Islet of Langerhans (tissue), 1 donor: ENCODE data around the gene TSR3.
"Not testable (repeated sequence)": the region's sequence is repeated elsewhere in the genome, so short reads cannot be mapped to it uniquely, and the experiment has no call there.

Source experiments
- FAIRE-seq: peaks from one replicate; lab custom pipeline; 2011; peaks lifted over from hg19 to GRCh38; lab: Jason Lieb, UNC

TSR3 gene

DNA sequence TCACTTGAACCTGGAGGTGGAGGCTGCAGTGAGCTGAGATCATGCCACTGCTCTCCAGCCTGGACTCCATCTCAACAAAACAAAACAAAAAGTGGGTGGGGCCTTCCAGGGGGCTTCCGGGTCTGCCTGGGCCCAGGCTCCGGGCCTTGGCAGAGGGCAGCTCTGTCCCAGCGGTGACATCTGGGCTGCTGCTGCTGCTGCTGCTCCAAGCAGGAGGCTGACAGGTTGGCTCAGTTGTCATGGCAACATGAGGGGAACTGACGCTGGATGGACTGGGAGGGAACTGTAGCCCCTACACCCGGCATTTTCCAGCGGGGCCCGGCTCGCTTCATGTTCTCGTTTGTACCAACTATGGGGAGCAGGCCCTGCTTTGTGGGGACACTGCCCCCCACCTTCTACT is 14.2 kb downstream of the TSR3 start:
- no peak for FAIRE-seq

DNA sequence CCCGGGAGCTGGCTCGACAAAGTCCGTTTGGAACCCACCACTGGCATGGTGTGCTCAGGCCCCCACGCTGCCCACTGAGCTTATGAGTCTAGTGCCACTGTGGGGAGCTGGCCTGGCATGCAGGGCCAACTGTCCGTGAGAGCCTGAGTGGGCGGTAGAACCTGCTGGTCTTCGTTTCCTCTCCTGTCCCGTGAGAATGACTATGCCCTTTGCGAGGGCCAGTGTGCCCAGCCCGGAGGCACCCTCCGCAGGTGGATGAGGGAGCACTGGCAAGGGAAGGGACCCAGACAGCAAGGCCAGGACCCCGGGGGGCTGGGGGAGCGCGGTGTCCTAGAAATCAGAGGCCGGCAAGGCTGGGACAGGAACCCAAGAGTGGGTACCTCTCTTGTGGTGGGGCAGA is 15.1 kb downstream of the TSR3 start:
- no peak for FAIRE-seq

DNA sequence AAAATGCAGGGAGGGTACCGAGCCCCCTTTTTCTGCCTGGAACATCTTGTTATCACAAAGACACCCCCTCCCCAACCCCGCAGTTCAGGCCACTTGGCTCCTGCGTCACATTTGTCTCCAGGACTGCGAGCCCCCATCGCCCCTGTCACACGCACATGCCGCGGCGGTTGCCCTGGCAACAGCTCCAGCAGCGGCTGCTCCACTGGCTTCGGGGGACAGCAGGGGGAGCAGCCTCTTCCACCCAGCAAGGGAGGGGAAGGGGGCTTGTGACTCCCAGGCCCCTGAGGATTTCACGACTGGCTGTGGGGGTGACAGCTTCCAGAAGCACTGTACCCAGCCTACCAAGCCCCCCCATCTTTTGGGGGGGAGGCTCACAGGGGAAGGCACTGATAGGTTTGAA is 15.7 kb downstream of the TSR3 start:
- FAIRE-seq, result no peak

DNA sequence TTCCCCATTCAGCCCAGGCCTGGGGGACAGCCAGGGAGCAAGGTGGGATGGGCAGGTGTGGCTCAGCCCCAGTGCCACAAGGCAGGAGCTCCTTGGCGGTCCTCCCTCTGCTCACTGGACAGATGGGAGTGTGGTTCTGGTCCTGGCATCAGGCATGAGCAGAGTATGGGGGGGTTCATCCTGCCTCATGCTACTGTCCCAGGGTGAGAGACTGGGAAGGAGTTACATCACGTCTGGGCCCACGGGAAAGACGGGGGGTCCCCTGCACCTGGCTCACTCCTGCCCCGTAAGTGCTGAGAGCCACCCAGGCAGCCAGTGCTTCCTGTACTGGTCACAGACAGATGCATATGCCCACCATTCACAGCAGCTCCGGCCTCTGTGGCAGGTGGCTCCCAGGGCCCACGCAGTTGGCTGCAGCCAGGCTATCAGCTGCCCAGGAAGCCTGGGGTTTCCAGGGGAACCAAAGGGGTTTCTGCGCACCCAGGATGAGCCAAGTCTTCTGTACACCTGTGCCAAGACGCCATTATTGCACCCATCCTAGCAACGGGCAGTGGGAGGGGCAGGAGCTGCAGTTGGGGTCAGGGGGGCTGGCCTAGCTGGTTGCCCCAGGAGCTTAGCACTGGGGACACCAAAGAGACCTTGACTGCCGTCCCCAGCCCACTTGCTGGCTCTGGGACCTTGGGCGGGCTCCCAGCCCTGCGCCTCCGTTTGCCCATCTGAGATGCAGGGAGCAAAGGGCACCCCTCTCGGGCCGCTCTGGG is 16.3 kb downstream of the TSR3 start:
- FAIRE-seq, result no peak

DNA sequence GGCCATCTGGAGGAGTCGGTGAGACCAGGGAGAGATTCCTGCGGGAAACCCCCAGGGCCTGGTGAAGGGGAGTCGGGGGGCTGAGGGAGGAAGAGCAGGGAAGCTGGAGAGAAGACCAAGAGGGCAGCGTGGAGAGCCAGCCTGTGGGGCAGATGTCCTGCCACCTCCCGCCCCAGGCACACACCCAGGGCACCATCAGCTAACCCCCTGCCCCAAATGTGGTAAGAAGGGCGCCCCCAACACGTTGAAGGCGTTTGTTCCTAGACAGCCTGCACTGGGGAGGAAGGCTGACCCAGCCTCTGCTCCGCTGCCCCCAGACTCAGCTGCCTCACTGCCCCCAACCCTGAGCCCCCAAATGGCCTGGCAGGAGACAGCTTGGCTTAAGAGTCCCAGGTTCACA is 16.9 kb downstream of the TSR3 start:
- FAIRE-seq, result no peak

DNA sequence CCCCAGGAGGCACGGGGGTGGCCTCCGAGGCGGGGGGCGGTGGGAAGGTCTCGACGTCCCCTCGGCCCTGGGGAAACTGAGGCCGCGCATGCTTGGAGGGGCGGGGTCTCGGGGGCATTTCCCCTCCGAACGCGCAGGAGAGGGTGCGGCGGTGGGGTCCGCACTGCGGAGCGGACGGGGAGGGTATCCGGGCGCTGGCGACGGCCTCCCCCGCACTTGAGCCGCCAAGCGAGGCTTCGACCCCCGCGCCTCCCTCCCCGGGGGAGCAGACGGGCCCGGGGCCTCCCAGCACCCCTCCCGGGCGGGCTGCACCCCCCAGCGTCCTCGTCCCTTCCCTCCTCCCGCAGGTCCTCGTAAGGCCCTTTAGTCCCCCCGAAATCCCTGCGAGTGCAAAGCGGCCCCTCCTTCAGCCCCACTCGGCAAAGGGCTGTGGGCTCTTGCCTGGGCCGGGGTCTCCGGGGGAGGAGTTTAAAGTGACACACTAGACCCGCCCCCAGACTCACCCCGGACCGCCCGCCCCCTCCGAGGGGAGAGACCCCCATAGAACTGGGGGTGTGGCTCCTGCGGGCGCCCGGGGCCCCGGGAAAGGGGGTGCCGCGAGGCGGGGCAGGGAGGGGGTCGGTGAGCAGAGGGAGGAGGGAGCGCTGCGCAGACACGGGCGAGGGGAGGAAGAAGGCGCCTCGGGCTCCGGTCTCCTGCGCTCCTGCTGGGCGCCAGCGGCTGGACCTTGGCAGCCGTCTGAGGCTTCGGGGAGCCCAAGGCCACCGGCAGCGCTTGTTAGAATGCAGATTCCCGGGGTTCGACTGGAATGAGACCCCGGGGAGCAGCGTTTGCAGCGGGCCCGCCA is 17.6 kb downstream of the TSR3 start:
- no peak for FAIRE-seq

DNA sequence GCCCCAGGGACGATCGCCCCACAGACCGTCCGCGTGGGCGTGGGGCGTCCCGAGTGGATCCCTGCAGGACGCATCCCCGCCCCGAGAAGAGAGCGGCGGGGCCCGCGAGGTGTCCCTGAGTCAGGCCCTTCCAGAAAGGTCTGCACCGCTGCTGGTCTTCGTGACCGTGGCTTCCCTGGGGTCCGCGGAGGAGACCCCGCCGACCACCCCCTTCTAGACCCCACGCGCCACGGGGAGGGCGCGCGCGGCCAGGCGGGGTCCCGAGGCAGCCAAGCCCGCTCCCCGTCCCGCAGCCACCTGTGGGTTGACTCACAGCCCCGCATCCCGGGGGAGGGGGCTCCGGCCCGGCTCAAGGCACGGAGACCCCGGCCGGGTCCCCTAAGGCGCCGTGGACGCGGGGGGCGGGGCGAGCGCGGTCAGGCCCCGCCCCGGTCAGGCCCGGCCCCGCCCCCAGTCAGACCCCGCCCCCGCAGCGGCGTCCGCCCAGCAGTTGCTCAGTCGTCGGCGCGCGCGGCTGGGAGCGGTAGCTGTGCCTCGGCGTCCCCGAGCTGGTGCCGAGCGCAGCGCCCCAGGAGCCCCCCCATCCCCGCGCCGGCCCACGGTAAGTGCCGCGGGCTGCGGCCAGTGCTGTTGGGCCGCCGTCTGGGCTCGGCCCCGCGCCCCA is 18.4 kb downstream of the TSR3 start, which contains the start of gene BAIAP3:
TSS of gene BAIAP3 (plus strand) at position 497 of the 664 bp plus-strand sequence. CDS start 4,905 bp downstream, outside the sequence.
- no peak for FAIRE-seq

DNA sequence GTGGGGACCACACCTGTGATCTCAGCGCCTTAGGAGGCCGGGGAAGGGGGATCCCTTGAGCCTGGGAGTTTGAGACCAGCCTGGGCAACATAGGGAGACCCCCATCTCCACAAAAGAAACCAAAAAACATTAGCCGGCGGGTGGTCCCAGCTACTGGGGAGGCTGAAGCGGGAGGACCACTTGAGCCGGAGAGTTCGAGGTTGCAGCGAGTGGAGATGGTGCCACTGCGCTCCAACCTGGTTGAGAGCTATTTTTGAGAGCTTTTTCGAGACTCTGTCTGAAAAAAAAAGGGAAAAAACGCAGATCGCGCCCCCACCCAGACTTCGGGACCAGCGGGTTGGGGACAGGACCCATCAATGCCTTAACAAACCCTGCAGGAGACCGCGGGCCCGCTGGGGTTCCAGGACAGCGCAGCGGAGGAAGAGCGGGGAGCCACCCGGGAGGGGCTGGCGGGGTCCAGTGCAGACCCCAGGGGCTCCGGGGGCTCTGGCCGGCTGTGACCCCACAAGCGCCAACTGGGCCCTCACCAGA is 19.0 kb downstream of the TSR3 start:
- FAIRE-seq, result no peak

DNA sequence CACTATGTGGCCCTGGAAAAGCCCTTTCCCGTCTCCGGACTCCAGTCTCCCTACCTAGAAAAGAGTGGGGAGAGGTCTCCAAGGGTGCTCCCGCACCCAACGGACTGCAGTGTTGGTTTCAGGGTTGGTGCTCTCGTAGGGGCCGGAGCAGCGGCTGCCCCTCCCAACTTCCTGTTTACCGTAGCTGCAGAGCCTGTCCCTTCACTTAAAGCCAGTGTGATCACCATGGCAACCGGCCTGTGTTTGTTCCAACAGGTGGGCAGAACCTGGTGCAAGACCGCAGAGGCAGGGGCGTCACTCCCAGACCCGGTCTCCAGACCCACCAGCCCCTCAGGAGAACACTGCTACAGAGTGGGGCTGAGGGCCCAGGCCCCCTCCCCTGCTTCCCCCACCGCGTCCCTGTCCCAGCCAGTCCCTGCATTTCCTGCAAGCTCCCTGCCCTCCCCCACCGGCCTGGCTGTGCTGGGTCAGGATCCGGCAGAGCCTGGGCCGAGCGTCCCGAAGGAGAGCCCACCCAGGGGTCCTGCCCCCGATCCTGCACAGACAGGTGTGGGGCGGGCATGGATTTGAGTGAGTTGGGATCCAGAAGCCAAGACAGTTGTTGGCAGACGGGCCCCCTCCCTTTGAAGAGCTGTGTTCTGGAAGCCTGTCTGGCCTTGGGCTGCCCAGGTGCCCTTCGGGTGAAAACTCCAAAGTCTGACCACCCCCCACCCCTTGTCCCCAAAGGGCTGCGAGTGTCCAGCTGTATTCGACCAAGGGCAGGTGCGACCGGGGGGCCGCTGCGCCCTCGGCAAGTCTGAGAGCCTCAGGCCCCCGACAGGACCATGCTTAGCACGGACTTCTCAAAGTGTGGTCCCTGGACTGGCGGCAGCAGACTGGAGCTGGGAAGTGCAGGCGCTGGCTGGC is 19.7 kb downstream of the TSR3 start:
- no peak for FAIRE-seq

DNA sequence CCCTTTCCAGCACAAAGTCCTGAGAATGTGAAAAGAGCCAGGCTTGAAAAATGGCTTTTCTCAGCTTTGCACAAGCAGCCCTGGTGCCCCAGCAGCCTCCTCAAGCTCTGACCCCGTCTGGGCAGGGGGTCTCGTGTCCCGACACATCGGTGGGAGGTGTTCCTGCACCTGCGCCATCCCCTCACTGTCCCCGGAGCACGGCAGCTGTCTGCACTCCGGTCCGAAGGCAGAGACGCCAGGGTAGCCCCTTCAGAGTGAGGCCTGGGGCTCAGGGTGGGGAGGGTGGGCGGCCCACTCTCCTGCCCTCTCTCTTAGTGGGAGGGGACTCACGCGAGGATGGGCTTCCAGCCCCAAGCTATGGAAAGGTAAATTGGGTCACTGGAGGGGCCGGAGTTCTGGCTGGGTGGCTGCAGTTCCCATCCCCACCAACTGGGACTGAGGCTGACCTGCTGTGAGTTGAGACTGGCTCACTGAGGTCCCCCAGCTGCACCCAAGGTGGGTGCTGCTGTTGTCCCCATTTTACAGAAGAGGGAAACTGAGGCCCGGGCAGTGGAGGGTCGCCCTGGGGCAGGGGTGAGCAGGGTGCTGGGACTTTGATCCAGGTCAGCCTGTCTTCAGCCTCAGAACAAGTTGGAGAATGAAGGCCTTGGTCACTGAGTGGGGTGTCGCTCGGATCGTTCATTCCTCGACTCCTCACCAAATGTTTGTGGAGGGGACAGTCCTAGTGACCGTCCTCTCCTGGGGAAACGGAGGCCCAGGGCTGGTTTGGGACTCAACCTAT is 20.6 kb downstream of the TSR3 start:
- FAIRE-seq, result no peak

DNA sequence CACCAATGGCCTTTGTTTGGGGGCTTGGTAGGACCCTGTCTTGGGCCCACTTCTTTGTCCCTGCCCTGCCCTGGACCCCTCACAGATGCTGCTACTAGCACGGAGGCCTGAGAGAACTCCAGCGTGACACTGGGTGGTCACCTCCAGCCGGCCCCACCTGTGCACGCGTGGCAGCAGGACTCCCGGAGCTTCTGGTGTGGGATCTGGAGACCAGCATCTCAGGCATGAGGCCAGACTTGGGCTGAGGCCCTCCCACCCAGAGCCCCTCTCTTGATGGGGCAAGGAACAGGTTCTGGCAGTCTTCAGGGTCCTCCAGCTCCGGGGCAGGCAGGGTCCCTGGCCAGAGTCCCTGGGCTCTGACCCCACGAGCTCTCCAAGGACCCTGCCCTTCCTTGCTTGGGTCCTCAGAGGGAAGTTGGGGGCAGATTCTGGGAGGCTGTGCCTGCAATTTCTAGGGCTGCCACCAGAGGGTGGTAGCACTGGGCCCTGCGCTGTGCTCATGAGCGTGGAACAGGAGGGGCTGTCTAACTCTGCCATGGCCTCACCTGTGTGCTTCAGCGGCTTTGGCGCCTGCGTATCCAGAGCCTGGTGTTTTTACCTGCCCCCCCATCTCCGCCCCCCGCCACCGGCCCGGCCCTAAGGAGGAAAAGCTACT is 21.3 kb downstream of the TSR3 start:
- no peak for FAIRE-seq

DNA sequence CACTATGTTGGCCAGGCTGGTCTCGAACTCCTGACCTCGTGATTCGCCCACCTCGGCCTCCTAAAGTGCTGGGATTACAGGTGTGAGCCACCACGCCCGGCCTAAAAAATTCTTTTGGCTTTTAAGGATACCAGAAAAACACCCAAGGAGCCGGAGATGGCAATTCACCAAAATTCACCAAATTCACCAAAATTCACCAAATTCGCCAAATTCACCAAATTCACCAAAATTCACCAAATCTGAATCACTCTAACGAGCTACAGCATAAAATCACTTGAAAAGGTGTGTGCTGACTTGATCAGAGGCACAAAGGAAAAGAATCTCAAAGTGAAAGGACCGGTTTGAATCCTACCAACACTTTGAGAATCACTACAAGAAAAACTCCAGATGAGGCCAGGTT is 22.7 kb downstream of the TSR3 start:
- FAIRE-seq, result not testable (repeated sequence)

DNA sequence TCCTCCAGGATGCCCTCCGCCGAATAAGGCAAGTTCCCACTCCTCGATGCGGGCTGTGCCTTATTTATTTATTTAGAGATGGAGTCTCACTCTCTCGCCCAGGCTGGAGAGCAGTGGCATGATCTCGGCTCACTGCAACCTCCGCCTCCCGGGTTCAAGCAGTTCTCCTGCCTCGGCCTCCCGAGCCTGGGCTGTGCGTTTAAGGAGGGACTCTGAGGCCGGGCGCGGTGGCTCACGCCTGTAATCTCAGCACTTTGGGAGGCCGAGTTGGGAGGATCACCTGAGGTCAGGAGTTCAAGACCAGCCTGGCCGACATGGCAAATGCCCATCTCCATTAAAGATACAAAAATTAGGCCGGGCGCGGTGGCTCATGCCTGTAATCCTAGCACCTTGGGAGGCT is 23.5 kb downstream of the TSR3 start:
- FAIRE-seq, result not testable (repeated sequence)

DNA sequence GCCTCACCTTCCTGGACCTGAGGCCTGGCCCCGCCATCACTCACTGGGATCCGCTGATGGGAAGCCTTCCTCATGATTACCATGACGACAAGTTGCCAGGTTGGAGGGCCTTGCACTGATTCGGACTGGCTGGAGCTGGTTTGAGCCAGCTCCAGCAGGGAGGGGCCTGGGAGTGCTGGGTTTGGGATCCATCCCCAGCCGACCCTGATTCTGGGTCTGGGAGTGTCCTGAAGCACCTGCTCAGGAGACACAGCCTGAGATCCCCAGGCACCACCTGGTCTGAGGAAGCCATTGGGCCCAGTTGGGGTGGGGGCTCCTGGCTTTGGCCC is 24.1 kb downstream of the TSR3 start:
- no peak for FAIRE-seq

DNA sequence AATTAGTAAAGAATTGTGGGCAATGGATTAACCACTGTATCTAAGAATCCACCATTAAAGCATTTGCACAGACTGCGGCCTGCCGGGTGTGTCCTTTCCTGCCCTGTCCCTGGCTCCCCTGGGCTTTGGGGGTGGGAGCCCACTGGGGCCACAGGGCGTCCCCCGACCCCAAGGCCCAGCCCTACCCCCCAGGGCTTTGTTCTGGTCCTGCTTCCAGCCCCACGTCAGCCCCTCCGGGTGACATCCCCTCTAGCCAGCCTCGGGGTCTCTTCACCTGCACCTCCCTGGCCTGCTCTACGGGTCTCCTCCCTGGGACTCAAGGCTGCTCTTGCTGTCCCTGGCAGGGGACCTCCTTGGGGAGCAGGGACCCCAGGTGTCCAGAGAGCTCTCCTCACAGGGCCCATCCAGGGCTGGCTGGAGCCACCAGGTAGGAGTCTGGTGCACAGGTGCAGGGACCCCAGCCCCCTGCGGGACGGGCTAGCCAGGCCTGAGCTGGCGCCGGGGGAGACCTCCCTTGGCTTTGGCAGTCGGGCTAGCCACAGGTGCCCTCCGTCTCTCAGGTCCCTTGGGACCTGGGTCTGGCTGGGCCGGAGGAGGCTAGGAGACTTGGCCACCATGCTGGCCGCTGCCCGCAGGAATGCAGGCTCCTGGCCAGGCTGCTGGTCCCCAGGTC is 24.6 kb downstream of the TSR3 start:
- no peak for FAIRE-seq

DNA sequence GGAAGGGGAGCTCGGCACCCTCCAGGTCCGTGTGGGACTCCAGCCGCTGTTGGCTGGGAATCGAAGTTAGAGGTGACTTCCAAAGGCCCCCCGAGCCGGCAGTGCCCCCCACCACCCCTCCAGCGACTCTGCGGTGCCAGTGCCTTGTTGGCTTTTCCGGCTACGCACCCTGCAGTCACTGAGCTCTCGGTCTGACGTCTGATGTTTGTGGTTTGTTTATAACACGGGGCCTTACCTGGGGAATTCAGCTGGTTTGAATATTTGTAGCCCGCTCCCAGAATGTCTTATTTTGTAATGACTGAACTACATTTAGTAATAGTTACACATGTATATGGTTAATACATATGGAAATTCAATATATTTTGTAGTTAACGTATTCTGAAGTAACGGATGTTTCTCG is 25.3 kb downstream of the TSR3 start:
- FAIRE-seq, result no peak

DNA sequence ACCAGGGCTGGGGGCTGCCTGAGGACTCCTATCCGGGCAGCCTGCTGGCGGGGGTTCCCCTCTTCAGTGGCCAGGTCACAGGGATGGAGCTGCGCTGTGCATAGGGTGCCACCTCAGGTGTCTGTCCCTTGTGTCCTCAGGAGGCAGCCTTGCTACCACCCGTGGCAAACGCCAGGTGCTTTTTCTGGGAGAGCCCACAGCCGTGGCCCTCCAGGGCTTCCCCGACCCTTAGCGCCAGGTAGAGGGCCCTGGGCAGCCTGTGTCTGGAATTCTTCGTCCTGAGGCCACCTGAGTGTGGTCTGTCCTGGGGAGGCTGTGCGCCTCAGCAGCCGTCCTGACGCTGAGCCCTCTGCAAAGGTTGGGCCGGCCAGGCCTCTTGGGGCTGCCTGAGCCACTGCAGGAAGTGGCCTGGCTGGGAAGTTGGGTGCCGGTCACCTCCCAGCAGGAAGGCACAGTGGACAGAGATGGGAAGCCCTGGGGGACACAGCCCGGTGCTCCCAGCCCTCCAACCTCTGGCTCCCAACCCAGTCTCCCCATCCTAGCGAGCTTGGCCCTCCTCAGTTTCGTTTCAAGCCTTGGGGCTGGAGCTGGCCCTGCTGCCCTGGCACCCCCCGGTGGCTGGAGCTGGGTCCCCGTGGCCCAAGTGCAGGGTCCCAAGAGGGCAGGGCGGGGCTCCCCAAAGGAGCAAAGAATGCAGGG is 25.9 kb downstream of the TSR3 start:
- FAIRE-seq, result no peak

DNA sequence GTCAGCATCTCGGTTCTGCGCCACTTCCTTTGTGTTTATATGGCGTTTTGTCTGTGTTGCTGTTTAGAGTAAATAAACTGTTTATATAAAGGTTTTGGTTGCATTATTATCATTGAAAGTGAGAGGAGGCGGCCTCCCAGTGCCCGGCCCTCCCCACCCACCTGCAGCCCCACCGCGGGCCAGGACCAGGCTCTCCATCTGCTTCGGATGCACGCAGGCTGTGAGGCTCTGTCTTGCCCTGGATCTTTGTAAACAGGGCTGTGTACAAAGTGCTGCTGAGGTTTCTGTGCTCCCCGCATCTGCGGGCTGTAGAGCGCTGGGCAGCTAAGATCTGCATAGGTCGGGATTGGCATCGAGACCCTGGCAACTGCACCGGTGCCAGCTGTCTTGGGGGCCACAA is 26.4 kb downstream of the TSR3 start:
- no peak for FAIRE-seq

DNA sequence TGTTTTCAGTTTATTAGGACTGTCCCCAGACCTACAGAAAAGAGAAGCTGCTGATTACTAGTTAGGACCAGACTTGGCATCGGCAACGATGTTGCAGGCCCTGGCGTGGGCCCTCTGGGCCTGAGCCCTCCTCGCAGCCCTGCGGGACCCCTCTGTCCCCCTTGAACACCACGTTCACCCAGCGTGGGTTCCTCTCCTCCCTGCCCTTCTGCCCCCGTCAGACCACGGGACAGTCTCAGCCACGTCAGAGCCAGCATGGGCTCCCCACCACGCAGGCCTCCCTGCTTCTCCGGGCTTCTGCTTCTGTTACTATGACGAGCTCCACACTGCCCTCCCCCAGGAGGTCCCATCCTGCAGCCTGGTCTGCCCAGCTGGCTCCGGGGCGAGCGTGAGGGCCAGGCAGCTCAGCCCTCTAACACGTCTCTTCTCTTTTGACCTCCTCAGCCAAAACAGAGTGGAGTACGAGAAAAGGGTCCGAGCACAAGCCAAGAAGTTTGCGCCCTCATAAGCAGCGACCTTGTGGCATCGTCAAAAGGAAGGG is 27.3 kb downstream of the TSR3 start:
- FAIRE-seq, result no peak
